GM13977 (cell line): ENCODE data around the gene UNC5A.

Experiments used
- DNase-seq: peaks from one replicate; pipeline ENCODE4 v3.0.0; 2012; ENCODE audit warnings: low spot score
- CTCF ChIP-seq: IDR thresholded peaks from 2 replicates; pipeline ENCODE4 v1.5.1; 2012; ENCODE audit warnings: mild to moderate bottlenecking, control low read depth; ENCODE audit not compliant: insufficient read depth; ENCODE audit errors: extremely low read depth, missing control alignments
- in situ Hi-C: fragments of 300-500 bp; cut with MboI; formaldehyde crosslinking; loops from one replicate; pipeline ENCODE4 v1.12.0; 2022; ENCODE audit warnings: low sequenced_read_pairs, low pct_unique_long_range_greater_than_20kb, mixed read lengths, inconsistent platforms; ENCODE audit not compliant: unreplicated experiment

The UNC5A gene

GRCh38 chr5:176847726-176848290, 37.4 kb downstream of the UNC5A start:
- DNase-seq = no peak
- TF ChIP-seq CTCF = no peak

GRCh38 chr5:176848651-176849050, 38.3 kb downstream of the UNC5A start:
- in situ Hi-C loops = no loop called here
- TF ChIP-seq CTCF = no peak
- no peak for DNase-seq

More at GRCh38 chr5:176847726-176848290, 37.4 kb downstream of the UNC5A start:
- in situ Hi-C loops = no loop called here

- no peak for TF ChIP-seq CTCF
- in situ Hi-C loops = no loop called here
- DNase-seq = no peak
These were observed 39.4 kb downstream of the UNC5A start for GRCh38 chr5:176849611-176850227.

- in situ Hi-C loops = no loop called here
- no peak for DNase-seq
- TF ChIP-seq CTCF = no peak
These were observed 40.2 kb downstream of the UNC5A start for GRCh38 chr5:176850371-176851245.

GRCh38 chr5:176851380-176851779, 41.0 kb downstream of the UNC5A start:
- in situ Hi-C loops = no loop called here

More at GRCh38 chr5:176851380-176851779, 41.0 kb downstream of the UNC5A start:
- no peak for TF ChIP-seq CTCF
- no peak for DNase-seq
